ENCODE results near the gene FASTK.

DNA sequence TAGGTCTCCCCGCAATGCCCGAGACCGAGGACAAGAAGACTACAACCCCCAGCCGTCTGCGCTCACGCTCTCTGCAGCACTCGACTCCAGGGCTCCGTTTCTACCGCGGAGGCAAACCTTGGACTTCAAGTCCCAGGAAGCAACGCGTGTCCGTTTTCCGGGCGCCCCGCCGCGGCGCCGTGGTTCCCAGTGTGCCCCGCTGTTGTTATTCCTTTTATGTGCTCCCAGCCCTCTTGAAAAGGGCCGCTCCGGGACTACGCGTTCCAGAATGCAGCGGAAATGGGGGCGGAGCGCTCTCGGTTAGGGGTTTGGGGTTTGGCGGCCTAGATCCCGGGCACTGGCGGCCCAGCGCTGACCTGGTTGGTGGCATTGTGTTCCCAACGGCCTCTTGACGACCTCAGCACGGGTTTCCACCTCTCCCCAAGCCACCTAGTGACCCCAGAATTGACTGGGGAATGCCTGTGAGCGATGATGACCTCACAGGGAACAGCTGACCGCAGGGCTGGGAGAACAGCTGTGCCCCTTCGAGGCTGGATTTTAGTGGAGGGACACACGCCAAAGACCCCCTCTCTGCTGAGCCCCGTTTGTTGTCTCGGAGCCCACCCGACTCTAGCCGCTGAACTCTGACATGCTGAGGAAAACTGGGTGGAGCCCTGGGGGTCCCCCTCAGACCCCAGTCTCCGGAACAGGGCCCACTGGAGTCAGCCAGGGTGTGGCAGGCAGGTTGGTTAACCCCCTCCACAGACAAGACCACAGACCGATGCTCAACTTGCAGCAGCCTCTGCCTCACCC lies 22.4 kb downstream of the FASTK start:
- TF ChIP-seq, protein P1, sequence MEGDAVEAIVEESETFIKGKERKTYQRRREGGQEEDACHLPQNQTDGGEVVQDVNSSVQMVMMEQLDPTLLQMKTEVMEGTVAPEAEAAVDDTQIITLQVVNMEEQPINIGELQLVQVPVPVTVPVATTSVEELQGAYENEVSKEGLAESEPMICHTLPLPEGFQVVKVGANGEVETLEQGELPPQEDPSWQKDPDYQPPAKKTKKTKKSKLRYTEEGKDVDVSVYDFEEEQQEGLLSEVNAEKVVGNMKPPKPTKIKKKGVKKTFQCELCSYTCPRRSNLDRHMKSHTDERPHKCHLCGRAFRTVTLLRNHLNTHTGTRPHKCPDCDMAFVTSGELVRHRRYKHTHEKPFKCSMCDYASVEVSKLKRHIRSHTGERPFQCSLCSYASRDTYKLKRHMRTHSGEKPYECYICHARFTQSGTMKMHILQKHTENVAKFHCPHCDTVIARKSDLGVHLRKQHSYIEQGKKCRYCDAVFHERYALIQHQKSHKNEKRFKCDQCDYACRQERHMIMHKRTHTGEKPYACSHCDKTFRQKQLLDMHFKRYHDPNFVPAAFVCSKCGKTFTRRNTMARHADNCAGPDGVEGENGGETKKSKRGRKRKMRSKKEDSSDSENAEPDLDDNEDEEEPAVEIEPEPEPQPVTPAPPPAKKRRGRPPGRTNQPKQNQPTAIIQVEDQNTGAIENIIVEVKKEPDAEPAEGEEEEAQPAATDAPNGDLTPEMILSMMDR (IDR thresholded peaks at IDR 0.05): peak in 2 of 5 experiments; percentile 27 to 28
- peak; percentile 77 to 97 for TF ChIP-seq POLR2A (IDR thresholded peaks at IDR 0.05)
